B cell (primary cell): Measurements from ENCODE around the gene CDC42SE2.
"Not testable (repeated sequence)": the region's sequence is repeated elsewhere in the genome, so short reads cannot be mapped to it uniquely, and the experiment has no call there.

Experiments used
- EZH2 ChIP-seq: IDR thresholded peaks from 2 replicates; pipeline ENCODE4 v1.6.1; 2012; ENCODE audit warnings: borderline replicate concordance, low read depth, mild to moderate bottlenecking, moderate library complexity, low read length; ENCODE audit not compliant: insufficient read depth, poor library complexity, severe bottlenecking
- TF ChIP-seq, protein P1 (sequence below): fragments of 200-600 bp; IDR thresholded peaks from one replicate; pipeline ENCODE4 v1.8.0; 2022; ENCODE audit warnings: antibody characterized with exemption, mild to moderate bottlenecking

GRCh38 chr5:131254025-131254424 lies 9.8 kb upstream of the CDC42SE2 start:
- TF ChIP-seq, protein P1, sequence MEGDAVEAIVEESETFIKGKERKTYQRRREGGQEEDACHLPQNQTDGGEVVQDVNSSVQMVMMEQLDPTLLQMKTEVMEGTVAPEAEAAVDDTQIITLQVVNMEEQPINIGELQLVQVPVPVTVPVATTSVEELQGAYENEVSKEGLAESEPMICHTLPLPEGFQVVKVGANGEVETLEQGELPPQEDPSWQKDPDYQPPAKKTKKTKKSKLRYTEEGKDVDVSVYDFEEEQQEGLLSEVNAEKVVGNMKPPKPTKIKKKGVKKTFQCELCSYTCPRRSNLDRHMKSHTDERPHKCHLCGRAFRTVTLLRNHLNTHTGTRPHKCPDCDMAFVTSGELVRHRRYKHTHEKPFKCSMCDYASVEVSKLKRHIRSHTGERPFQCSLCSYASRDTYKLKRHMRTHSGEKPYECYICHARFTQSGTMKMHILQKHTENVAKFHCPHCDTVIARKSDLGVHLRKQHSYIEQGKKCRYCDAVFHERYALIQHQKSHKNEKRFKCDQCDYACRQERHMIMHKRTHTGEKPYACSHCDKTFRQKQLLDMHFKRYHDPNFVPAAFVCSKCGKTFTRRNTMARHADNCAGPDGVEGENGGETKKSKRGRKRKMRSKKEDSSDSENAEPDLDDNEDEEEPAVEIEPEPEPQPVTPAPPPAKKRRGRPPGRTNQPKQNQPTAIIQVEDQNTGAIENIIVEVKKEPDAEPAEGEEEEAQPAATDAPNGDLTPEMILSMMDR = not testable (repeated sequence)
- not testable (repeated sequence) for TF ChIP-seq EZH2
